Heart left ventricle (tissue), 16 donors: ENCODE data around the gene ERGIC1. TPM values are rescaled to one million over a fixed set of nuclear protein-coding genes. Genes with fewer than 3 reads are reported as not detected.

Experiments
- ATAC-seq, 4 donors: fragments of 200-7000 bp; cut with Tn5 transposase; one replicate each; pipeline ENCODE4 v1.9.1; 2020 to 2022; ENCODE audit warnings: moderate library complexity in 4 of 4, mild to moderate bottlenecking in 3 of 4, moderate number of reproducible peaks in 1 of 4
- DNase-seq, 5 donors: peaks; one replicate each; pipeline ENCODE4 v3.0.0-alpha.2; 2020
- H3K27ac ChIP-seq, 12 donors: fragments of 200-600 bp; sonication (generic) in 4 of 12; one replicate each; pipeline versions ENCODE4 v1.5.0 to v1.8.0; 2016 to 2022; ENCODE audit warnings: mild to moderate bottlenecking in 2 of 12
- H3K27me3 ChIP-seq, 9 donors: fragments of 200-600 bp; sonication (generic) in 2 of 9; one replicate each; pipeline versions ENCODE4 v1.5.1 to v1.8.0; 2016 to 2022; ENCODE audit warnings: mild to moderate bottlenecking in 3 of 9
- H3K36me3 ChIP-seq, 9 donors: fragments of 200-600 bp; sonication (generic) in 2 of 9; one replicate each; pipeline versions ENCODE4 v1.5.0 to v1.8.0; 2018 to 2022; ENCODE audit warnings: mild to moderate bottlenecking in 2 of 9
- H3K4me1 ChIP-seq, 12 donors: fragments of 200-600 bp; sonication (generic) in 4 of 12; one replicate each; pipeline versions ENCODE4 v1.5.0 to v1.8.0; 2016 to 2022; ENCODE audit warnings: mild to moderate bottlenecking in 3 of 12
- H3K4me3 ChIP-seq, 12 donors: fragments of 200-600 bp; sonication (generic) in 4 of 12; one replicate each; pipeline versions ENCODE4 v1.5.0 to v1.8.0; 2017 to 2022; ENCODE audit warnings: mild to moderate bottlenecking in 9 of 12, moderate library complexity in 4 of 12
- H3K9me3 ChIP-seq, 12 donors: fragments of 200-600 bp; sonication (generic) in 4 of 12; one replicate each; pipeline versions ENCODE4 v1.5.0 to v1.8.0; 2016 to 2022; ENCODE audit warnings: mild to moderate bottlenecking in 1 of 12
- CTCF ChIP-seq, 12 donors: fragments of 200-600 bp; sonication (generic) in 4 of 12; IDR thresholded peaks; one replicate each; pipeline versions ENCODE4 v1.5.0 to v1.8.0; 2018 to 2022; ENCODE audit warnings: antibody characterized with exemption in 12 of 12, mild to moderate bottlenecking in 5 of 12
- POLR2A ChIP-seq, 2 donors: fragments of 450-650 bp; IDR thresholded peaks; one replicate each; pipeline ENCODE4 v1.6.1; 2017; ENCODE audit warnings: antibody characterized with exemption in 2 of 2, mild to moderate bottlenecking in 2 of 2, moderate library complexity in 2 of 2
- WGBS, 4 donors: extraction: QIAGEN DNeasy Blood & Tissue Kit in 2 of 4; methylation state at CpG; one replicate each; pipeline versions ENCODE4 v1.1.5 to v1.1.7; 2013 to 2018; 5-methylcytosine and 5-hydroxymethylcytosine counted together
- intact Hi-C, 10 donors: fragments of 100-400 bp; cut with DNase I; formaldehyde crosslinking; loops; one replicate each; pipeline versions ENCODE4 v1.11.1 to v1.14.2; 2022
- polyA plus RNA-seq, 2 donors: library from polyadenylated mRNA; stranded (reverse); fragments of 200-250 nt; gene quantifications; one replicate each; pipeline ENCODE4 v1.2.3, GENCODE V29; 2013
- total RNA-seq, 9 donors: library from RNA; depleted of rRNA in 2 of 9; stranded (reverse); fragments of >200 nt in 2 of 9; fragmentation: NEBNext Ultra II Directional in 3 of 9; extraction: Animal tissue kit (Norgen Biotek cat#: 25700) in 3 of 9; gene quantifications; one replicate each; pipeline versions ENCODE4 v1.1.0 to v1.2.4, GENCODE V29; 2016 to 2023
- donor health status: ischemic (EF 13 %, LVEDD 7.1; RV severe dilation, severe dysfunction).
- donor health status: healthy with polysubstance abuse.
- donor health status: DM: no; HTN: yes; CAD: no.
- donor health status: DM: no; HTN: no; CAD: no.
- donor health status: ischemic (EF 25% LVEDD 6.9; RV normal size, moderate dysfunction).
- donor health status: ischemic (EF 25% LVEDD 5.7; RV mildly dilated, moderate dysfunction).
- donor health status: healthy.
- donor health status: DM: yes; HTN: yes; CAD: no.
- donor health status: ischemic (EF 35%, LVEDD 5.7; RV mildly dilated, moderate dysfunction).
- donor health status: nonischemic (EF 11% LVEDD 7.7; RV severe dilation, severe dysfunction).
- donor health status: DM: yes; HTN: yes; CAD: no.
- donor health status: PGD.
- donor health status: ischemic (EF 29% LVEDD 5.4; RV normal size, mild dysfunction).
- donor health status: nonischemic (EF 23%, LVEDD 6.1; RV moderate dilation, normal function).

ERGIC1 gene
- total and polyA plus RNA-seq, 11 donors: 66.6 to 115 (median 84.9) TPM

GRCh38 chr5:172802567-172803176, 31.4 kb upstream of the ERGIC1 start:
- Histone ChIP-seq H3K27me3 (no peaks in the 10 kb centered on the region), H3K36me3 (no peaks in the 10 kb centered on the region), H3K9me3 (no peaks in the 10 kb centered on the region), H3K4me3 (no peak overlapping the region), H3K27ac (no peak overlapping the region), H3K4me1 (peaks cover 0 to 65% (median 4%) of the 10 kb centered on the region in 12 donors)
- ATAC-seq: no peak
- DNase-seq: no peak
- WGBS, 4 donors: 90 to 92% (median 91%) methylated on average over 4 of the region's 4 CpGs
- TF ChIP-seq POLR2A (IDR thresholded peaks at IDR 0.05) (no peak), CTCF (IDR thresholded peaks at IDR 0.05) (no peak)
- intact Hi-C loops: no loop called here

DNA sequence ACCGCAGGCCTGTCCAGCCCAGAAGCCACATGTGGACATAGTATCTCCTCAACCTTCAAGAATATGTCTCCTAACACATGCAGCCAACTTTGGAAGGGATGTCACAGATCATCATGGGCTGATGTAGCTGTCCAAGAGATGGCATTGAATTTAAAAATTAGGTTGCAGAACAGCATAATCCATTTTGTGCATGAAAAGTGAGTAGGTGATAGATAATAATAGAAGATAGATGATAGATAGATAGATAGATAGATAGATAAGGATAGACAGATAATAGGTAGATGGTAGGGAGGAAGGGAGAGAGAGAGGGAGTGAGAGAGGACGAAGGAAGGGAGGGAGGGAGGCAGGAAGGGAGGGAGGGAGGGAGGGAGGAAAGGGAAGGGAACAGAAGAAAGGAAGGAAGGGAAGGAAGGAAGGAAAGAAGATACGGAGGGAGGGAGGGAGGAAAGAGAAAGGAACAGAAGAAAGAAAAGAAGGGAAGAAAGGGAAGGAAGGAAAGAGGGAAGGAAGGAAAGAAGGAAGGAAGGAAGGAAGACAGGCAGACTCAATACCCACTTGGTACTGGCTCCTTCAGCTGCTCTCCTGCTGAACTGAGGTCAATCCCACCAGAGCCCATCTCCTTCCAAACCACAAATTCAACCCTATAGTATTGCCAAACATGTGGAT, 28.9 kb upstream of the ERGIC1 start:
- DNase-seq (no peak), ATAC-seq (no peak)
- no peak overlapping the region for H3K4me3 ChIP-seq
- WGBS, 4 donors: 72 to 78% (median 73%) methylated on average over 3 of the region's 3 CpGs
- no peak for TF ChIP-seq POLR2A (IDR thresholded peaks at IDR 0.05)
- no peak for TF ChIP-seq CTCF (IDR thresholded peaks at IDR 0.05)
- peaks cover 0 to 43% (median 4%) of the 10 kb centered on the region in 12 donors for H3K4me1 ChIP-seq
- H3K27ac ChIP-seq: peak overlapping the region in 1 of 12 donors; percentile 87
- peaks cover 0 to 11% (median 0%) of the 10 kb centered on the region in 12 donors for H3K9me3 ChIP-seq
- H3K36me3 ChIP-seq: no peaks in the 10 kb centered on the region
- intact Hi-C loops: no loop called here
- H3K27me3 ChIP-seq: no peaks in the 10 kb centered on the region

DNA sequence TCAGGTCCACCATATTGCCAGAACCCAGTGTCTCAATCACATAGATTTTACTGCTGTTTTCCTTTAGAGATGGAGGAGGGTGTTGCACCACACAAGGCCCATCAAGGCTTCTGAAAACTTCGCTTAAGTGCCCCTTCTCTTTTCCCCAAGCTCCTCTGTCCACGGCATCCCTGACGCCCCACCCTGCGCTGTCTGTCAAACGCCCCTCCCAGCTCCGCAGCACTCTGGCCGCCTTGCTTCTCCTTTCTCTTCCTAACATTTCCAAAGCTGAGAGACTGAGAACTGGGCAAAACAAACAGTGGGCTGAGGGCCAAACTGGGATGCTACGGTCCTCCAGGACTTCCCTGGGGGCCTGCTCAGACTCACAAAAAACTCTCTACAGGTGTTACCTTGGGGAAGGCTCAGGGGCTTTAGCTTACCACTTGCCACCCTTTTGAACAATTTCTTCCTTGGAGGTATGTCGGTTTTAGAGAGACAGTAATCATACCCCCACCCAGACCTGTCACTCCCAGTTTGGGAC, 28.3 kb upstream of the ERGIC1 start:
- intact Hi-C loops: no loop called here
- Histone ChIP-seq H3K4me3 (no peak overlapping the region), H3K9me3 (peaks cover 0 to 11% (median 0%) of the 10 kb centered on the region in 12 donors), H3K4me1 (peaks cover 0 to 37% (median 4%) of the 10 kb centered on the region in 12 donors), H3K27me3 (no peaks in the 10 kb centered on the region), H3K27ac (peak overlapping the region in 6 of 12 donors; percentile 9 to 87 (median 50)), H3K36me3 (no peaks in the 10 kb centered on the region)
- no peak for TF ChIP-seq POLR2A (IDR thresholded peaks at IDR 0.05)
- TF ChIP-seq CTCF (IDR thresholded peaks at IDR 0.05): no peak
- DNase-seq: peak in 1 of 5 donors; percentile 39
- peak in 1 of 4 donors; percentile 19 for ATAC-seq
- WGBS, 4 donors: 78 to 80% (median 79%) methylated on average over 9 of the region's 9 CpGs
